Testis (tissue), 2 donors: ENCODE measurements around the gene PDE1A.

Experiments
- POLR2A ChIP-seq: fragments of 450-650 bp; IDR thresholded peaks from one replicate; pipeline ENCODE4 v1.6.1; 2017; ENCODE audit warnings: antibody characterized with exemption, mild to moderate bottlenecking, moderate library complexity
- TF ChIP-seq, protein P1 (sequence below), 3 experiments: fragments of 450-650 bp in 2 of 3; fragments of 200-600 bp in 1 of 3; sonication (generic) in 1 of 3; IDR thresholded peaks; one replicate each; pipeline ENCODE4 v1.5.1; 2016 to 2019; ENCODE audit warnings: antibody characterized with exemption in 3 of 3, mild to moderate bottlenecking in 2 of 3, moderate library complexity in 1 of 3

DNA sequence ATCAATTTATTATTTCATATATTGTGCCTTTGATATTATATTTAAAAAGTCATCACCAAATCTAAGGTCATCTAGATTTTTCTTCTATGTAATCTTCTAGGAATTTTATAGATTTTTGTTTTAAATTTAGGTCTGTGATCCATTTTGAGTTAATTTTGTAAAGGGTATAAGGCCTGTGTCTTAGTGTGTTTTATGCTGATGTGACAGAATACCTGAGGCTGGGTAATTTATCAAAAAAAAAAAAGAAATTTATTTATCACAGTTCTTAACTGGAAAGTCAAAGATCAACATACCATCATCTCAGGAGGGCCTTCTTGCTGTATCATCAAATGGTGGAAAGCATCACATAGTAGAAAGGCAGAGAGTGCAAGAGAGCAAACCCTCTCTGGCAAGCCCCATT is 216.2 kb downstream of the PDE1A start:
- TF ChIP-seq, protein P1, sequence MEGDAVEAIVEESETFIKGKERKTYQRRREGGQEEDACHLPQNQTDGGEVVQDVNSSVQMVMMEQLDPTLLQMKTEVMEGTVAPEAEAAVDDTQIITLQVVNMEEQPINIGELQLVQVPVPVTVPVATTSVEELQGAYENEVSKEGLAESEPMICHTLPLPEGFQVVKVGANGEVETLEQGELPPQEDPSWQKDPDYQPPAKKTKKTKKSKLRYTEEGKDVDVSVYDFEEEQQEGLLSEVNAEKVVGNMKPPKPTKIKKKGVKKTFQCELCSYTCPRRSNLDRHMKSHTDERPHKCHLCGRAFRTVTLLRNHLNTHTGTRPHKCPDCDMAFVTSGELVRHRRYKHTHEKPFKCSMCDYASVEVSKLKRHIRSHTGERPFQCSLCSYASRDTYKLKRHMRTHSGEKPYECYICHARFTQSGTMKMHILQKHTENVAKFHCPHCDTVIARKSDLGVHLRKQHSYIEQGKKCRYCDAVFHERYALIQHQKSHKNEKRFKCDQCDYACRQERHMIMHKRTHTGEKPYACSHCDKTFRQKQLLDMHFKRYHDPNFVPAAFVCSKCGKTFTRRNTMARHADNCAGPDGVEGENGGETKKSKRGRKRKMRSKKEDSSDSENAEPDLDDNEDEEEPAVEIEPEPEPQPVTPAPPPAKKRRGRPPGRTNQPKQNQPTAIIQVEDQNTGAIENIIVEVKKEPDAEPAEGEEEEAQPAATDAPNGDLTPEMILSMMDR (IDR thresholded peaks at IDR 0.05), result no peak
- TF ChIP-seq POLR2A, result no peak
